Subcutaneous abdominal adipose tissue (tissue), 5 donors: ENCODE data around the gene RAET1G.
"Not testable (repeated sequence)": the region's sequence is repeated elsewhere in the genome, so short reads cannot be mapped to it uniquely, and the experiment has no call there.

ENCODE experiments used
- H3K27ac ChIP-seq: one replicate; pipeline ENCODE4 v1.7.0; 2013; ENCODE audit warnings: low read depth, mild to moderate bottlenecking, inconsistent platforms, low read length, moderate library complexity
- H3K27me3 ChIP-seq, 5 donors: one replicate each; pipeline ENCODE4 v1.7.0; 2013; ENCODE audit warnings: low read length in 5 of 5, inconsistent platforms in 1 of 5; ENCODE audit not compliant: control insufficient read depth in 5 of 5, insufficient read depth in 4 of 5
- H3K36me3 ChIP-seq, 5 donors: one replicate each; pipeline ENCODE4 v1.7.0; 2013; ENCODE audit warnings: low read length in 5 of 5; ENCODE audit not compliant: control insufficient read depth in 5 of 5, insufficient read depth in 5 of 5
- H3K4me1 ChIP-seq, 5 donors: one replicate each; pipeline ENCODE4 v1.7.0; 2013; ENCODE audit warnings: low read length in 5 of 5, mild to moderate bottlenecking in 3 of 5, moderate library complexity in 1 of 5; ENCODE audit not compliant: control insufficient read depth in 5 of 5, insufficient read depth in 5 of 5
- H3K4me3 ChIP-seq, 5 donors: one replicate each; pipeline ENCODE4 v1.7.0; 2013; ENCODE audit warnings: low read length in 5 of 5, low read depth in 1 of 5
- H3K9ac ChIP-seq, 5 donors: one replicate each; pipeline ENCODE4 v1.7.0; 2013; ENCODE audit warnings: low read length in 5 of 5, mild to moderate bottlenecking in 4 of 5, moderate library complexity in 3 of 5
- H3K9me3 ChIP-seq, 5 donors: one replicate each; pipeline ENCODE4 v1.7.0; 2013; ENCODE audit warnings: low read length in 5 of 5; ENCODE audit not compliant: control insufficient read depth in 5 of 5
- donor health status: healthy.
- donor health status: healthy.
- donor health status: healthy.
- donor health status: healthy.
- donor health status: healthy.

Gene RAET1G

GRCh38 chr6:149963212-149963461 lies 40.2 kb upstream of the RAET1G start:
- H3K27ac ChIP-seq, result no peak overlapping the region
- peak overlapping the region in 1 of 5 donors; percentile 56 for H3K9ac ChIP-seq
- peaks cover 4 to 28% (median 26%) of the 10 kb centered on the region in 5 donors for H3K4me1 ChIP-seq
- no peaks in the 10 kb centered on the region for H3K9me3 ChIP-seq
- H3K4me3 ChIP-seq, result peak overlapping the region; percentile 60 to 72 (median 66)
- H3K27me3 ChIP-seq, result peaks cover 27 to 51% (median 46%) of the 10 kb centered on the region in 5 donors
- H3K36me3 ChIP-seq, result no peaks in the 10 kb centered on the region

DNA sequence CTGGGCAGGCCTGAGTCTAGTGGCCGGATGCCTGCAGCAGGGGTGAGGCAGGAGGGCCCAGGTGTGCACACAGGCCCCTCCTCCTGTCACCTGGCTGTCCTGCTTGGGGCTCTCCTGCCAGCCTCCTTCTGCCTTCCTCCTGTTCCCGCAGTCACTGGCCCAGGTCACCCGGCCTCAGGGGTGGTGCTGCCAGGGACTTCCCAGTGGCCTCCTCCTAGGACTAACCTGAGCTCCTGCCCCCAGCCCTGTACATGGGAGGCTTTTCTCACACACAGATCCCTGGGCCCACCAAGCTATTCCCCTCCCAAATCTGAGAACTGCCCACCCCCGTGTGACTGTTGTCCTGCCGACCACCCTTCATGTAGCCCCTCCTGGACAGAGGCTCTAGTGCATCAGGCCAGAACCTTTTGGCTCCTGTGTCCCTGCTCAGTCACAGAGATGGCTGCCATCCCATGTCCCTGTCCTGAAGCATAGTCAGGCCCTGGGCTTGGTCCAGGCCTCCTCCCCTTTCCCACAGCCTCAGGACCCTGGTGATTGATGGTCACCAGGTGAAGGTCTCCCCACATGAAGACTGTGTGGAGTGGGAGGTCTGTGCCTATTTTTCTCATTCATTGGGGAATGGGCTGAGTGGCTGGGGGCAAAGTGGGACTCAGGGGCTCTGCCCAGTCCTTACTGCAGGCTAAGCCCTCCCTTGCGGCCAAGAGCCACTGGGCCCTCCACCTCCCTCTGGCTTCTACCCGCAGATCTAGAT lies 39.7 kb upstream of the RAET1G start:
- Histone ChIP-seq H3K4me1 (peaks cover 4 to 28% (median 26%) of the 10 kb centered on the region in 5 donors), H3K9ac (no peak overlapping the region), H3K36me3 (no peaks in the 10 kb centered on the region), H3K4me3 (peak overlapping the region; percentile 60 to 72 (median 66)), H3K9me3 (no peaks in the 10 kb centered on the region), H3K27me3 (peaks cover 27 to 51% (median 46%) of the 10 kb centered on the region in 5 donors), H3K27ac (no peak overlapping the region)

DNA sequence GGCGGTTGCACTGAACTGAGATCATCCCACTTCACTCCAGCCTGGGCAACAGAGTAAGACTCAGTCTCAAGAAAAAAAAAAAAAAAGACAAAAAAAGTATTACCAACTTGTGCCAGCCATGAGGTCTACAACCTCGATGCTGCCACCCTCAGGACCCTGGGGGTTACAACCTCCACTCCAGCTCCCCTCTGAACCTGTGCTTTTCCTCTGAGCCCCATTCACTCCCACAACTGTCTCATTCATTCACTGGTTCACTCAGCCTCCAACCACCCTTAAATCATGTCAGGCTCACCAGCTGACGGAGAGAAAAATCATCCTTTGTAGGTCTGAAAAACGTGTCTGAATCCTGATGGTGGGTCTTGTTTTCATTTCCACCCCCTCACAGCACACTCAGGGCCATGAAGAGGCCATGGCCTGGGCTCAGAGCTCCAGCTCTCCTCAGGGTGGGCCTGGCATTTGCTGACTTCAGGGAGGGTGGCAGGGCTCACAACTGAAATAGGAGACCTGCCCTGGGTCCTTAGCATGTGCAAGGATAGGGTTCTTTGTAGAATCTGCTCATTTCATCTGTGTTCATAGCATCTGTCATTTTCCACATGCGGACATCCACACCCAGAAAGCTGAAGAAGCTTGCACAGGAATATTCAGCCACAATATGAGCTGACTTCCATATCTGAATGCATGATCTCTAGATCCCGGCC lies 39.0 kb upstream of the RAET1G start:
- Histone ChIP-seq H3K27ac (no peak overlapping the region), H3K9ac (no peak overlapping the region), H3K4me3 (no peak overlapping the region), H3K4me1 (peaks cover 4 to 28% (median 26%) of the 10 kb centered on the region in 5 donors), H3K27me3 (peaks cover 27 to 49% (median 47%) of the 10 kb centered on the region in 5 donors), H3K36me3 (no peaks in the 10 kb centered on the region), H3K9me3 (no peaks in the 10 kb centered on the region)

DNA sequence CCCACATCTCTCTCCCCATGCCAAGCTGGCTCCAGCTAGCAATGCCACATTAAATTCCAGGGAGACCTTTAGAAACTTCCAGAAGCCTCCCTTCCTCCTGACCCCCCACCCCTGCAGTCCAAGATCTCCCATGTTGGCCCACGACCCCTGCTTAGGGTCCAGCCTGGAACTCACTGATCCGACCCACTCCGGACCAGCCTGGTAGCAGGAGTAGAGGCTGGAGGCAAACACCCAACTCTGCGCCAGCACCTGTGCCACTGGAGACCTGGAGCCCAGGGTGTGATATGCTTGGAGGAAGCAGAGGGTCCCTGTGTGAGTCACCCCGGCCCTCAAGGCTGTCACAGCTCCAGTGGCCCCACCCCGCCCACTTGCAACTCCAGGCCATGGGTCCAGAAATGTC lies 37.6 kb upstream of the RAET1G start:
- Histone ChIP-seq H3K4me3 (no peak overlapping the region), H3K27ac (no peak overlapping the region), H3K9me3 (no peaks in the 10 kb centered on the region), H3K27me3 (peaks cover 30 to 53% (median 50%) of the 10 kb centered on the region in 5 donors), H3K4me1 (peaks cover 4 to 27% (median 25%) of the 10 kb centered on the region in 5 donors), H3K36me3 (no peaks in the 10 kb centered on the region), H3K9ac (no peak overlapping the region)

- not testable (repeated sequence) for H3K27ac ChIP-seq, H3K9ac ChIP-seq, H3K4me3 ChIP-seq, H3K9me3 ChIP-seq, H3K36me3 ChIP-seq
- Histone ChIP-seq H3K4me1 (peaks cover 4 to 20% (median 18%) of the 10 kb centered on the region in 5 donors), H3K27me3 (peaks cover 24 to 52% (median 46%) of the 10 kb centered on the region in 5 donors)
Observed at GRCh38 chr6:149959806-149960205, 36.9 kb upstream of the RAET1G start.

DNA sequence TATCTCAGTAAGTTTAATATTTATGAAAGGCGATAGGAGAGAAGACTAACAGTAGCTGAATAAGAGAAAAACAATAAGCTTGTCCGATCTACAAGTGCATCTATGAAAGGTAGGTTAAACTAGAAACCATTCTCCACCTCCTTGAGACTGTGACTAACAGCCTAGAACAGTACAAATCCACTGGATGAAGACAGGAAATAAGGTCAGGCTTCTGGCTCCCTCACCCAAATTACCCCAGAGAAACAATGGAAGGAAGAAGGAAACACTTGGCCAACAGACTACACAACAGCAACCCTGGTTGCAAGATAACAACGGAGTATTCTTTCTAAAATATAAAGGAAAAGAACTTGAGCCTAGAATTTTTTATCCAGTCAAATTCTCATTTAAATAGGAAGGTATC lies 35.2 kb upstream of the RAET1G start:
- H3K27ac ChIP-seq, H3K36me3 ChIP-seq, H3K4me1 ChIP-seq, H3K9ac ChIP-seq, H3K9me3 ChIP-seq, H3K4me3 ChIP-seq: not testable (repeated sequence)
- peaks cover 15 to 49% (median 34%) of the 10 kb centered on the region in 5 donors for H3K27me3 ChIP-seq

GRCh38 chr6:149955654-149956317 lies 32.9 kb upstream of the RAET1G start:
- peaks cover 8 to 55% (median 27%) of the 10 kb centered on the region in 5 donors for H3K27me3 ChIP-seq

GRCh38 chr6:149954984-149955653 lies 32.2 kb upstream of the RAET1G start:
- not testable (repeated sequence) for H3K36me3 ChIP-seq, H3K9ac ChIP-seq, H3K4me3 ChIP-seq, H3K27ac ChIP-seq, H3K4me1 ChIP-seq, H3K9me3 ChIP-seq
- H3K27me3 ChIP-seq, result peaks cover 7 to 56% (median 26%) of the 10 kb centered on the region in 5 donors

More at GRCh38 chr6:149955654-149956317, 32.9 kb upstream of the RAET1G start:
- H3K36me3 ChIP-seq, H3K4me1 ChIP-seq, H3K4me3 ChIP-seq, H3K9me3 ChIP-seq, H3K9ac ChIP-seq, H3K27ac ChIP-seq: not testable (repeated sequence)

GRCh38 chr6:149954328-149954983 lies 31.5 kb upstream of the RAET1G start:
- H3K27ac ChIP-seq, H3K4me3 ChIP-seq, H3K9ac ChIP-seq, H3K9me3 ChIP-seq, H3K4me1 ChIP-seq, H3K36me3 ChIP-seq: not testable (repeated sequence)
- H3K27me3 ChIP-seq, result peaks cover 7 to 58% (median 26%) of the 10 kb centered on the region in 5 donors
